Activated CD4-positive, alpha-beta T cell treated with anti-CD3 and anti-CD28 coated beads, Interleukin-2, amount 10 ng/mL, durations not matched to agents 24 days and 14 days (primary cell): ENCODE measurements around the gene HSPA8. TPM values are rescaled to one million over a fixed set of nuclear protein-coding genes. Genes with fewer than 3 reads are reported as not detected.

Source experiments
- DNase-seq: peaks from one replicate; pipeline ENCODE4 v3.0.0; 2022
- H3K27ac Mint-ChIP-seq: one replicate; pipeline ENCODE4 v1.8.0; 2022; ENCODE audit warnings: mild to moderate bottlenecking, mixed read lengths
- H3K27me3 Mint-ChIP-seq: one replicate; pipeline ENCODE4 v1.8.0; 2022; ENCODE audit warnings: mixed read lengths
- H3K36me3 Mint-ChIP-seq: one replicate; pipeline ENCODE4 v1.8.0; 2022; ENCODE audit warnings: low read depth, mild to moderate bottlenecking, mixed read lengths
- H3K4me1 Mint-ChIP-seq: one replicate; pipeline ENCODE4 v1.8.0; 2021; ENCODE audit warnings: mixed read lengths
- H3K4me3 Mint-ChIP-seq: one replicate; pipeline ENCODE4 v1.8.0; 2022; ENCODE audit warnings: mild to moderate bottlenecking, moderate library complexity, mixed read lengths
- H3K9me3 Mint-ChIP-seq: one replicate; pipeline ENCODE4 v1.8.0; 2021; ENCODE audit warnings: mixed read lengths
- intact Hi-C: fragments of 100-400 bp; cut with micrococcal nuclease; formaldehyde crosslinking; loops from one replicate; pipeline ENCODE4 v1.15.1; 2023
- total RNA-seq: library from RNA; stranded (reverse); gene quantifications from 2 replicates; pipeline ENCODE4 v1.2.3, GENCODE V29; 2022

Gene HSPA8
- total RNA-seq, 1 donor from 2014 or later = 4,739 TPM

- H3K27ac Mint-ChIP-seq = no peak overlapping the region
- no peaks in the 10 kb centered on the region for H3K9me3 Mint-ChIP-seq
- intact Hi-C loops = no loop called here
- DNase-seq = no peak
- H3K27me3 Mint-ChIP-seq = peaks cover 10% of the 10 kb centered on the region
- peaks cover 20% of the 10 kb centered on the region for H3K36me3 Mint-ChIP-seq
- H3K4me1 Mint-ChIP-seq = peaks cover 17% of the 10 kb centered on the region
- H3K4me3 Mint-ChIP-seq = no peak overlapping the region
Measured at GRCh38 chr11:123051146-123051545, 10.8 kb downstream of the HSPA8 start.

- intact Hi-C loops = no loop called here
- Mint-ChIP-seq H3K27ac (no peak overlapping the region), H3K4me3 (no peak overlapping the region)
Measured at GRCh38 chr11:123047947-123048293, 14.0 kb downstream of the HSPA8 start.

GRCh38 chr11:123047266-123047946 lies 14.5 kb downstream of the HSPA8 start:
- Mint-ChIP-seq H3K27me3 (peaks cover 10% of the 10 kb centered on the region), H3K4me3 (no peak overlapping the region)

More at GRCh38 chr11:123047947-123048293, 14.0 kb downstream of the HSPA8 start:
- no peaks in the 10 kb centered on the region for H3K36me3 Mint-ChIP-seq
- H3K9me3 Mint-ChIP-seq = no peaks in the 10 kb centered on the region
- DNase-seq = no peak
- H3K27me3 Mint-ChIP-seq = peaks cover 10% of the 10 kb centered on the region
- H3K4me1 Mint-ChIP-seq = no peaks in the 10 kb centered on the region

GRCh38 chr11:123046473-123047259 lies 15.3 kb downstream of the HSPA8 start:
- Mint-ChIP-seq H3K4me3 (no peak overlapping the region), H3K36me3 (no peaks in the 10 kb centered on the region), H3K27me3 (peaks cover 10% of the 10 kb centered on the region), H3K4me1 (no peaks in the 10 kb centered on the region), H3K9me3 (no peaks in the 10 kb centered on the region), H3K27ac (no peak overlapping the region)
- intact Hi-C loops = no loop called here
- DNase-seq = no peak

More at GRCh38 chr11:123047266-123047946, 14.5 kb downstream of the HSPA8 start:
- DNase-seq = no peak
- Mint-ChIP-seq H3K9me3 (no peaks in the 10 kb centered on the region), H3K27ac (no peak overlapping the region), H3K4me1 (no peaks in the 10 kb centered on the region), H3K36me3 (no peaks in the 10 kb centered on the region)
- intact Hi-C loops = no loop called here

- Mint-ChIP-seq H3K27me3 (peaks cover 10% of the 10 kb centered on the region), H3K4me3 (no peak overlapping the region)
Measured at GRCh38 chr11:123045101-123045500, 16.8 kb downstream of the HSPA8 start.

GRCh38 chr11:123041185-123041584 lies 20.8 kb downstream of the HSPA8 start:
- Mint-ChIP-seq H3K27ac (no peak overlapping the region), H3K4me1 (no peaks in the 10 kb centered on the region), H3K27me3 (peaks cover 6% of the 10 kb centered on the region), H3K9me3 (no peaks in the 10 kb centered on the region), H3K36me3 (no peaks in the 10 kb centered on the region), H3K4me3 (no peak overlapping the region)
- intact Hi-C loops = no loop called here
- no peak for DNase-seq

More at GRCh38 chr11:123045101-123045500, 16.8 kb downstream of the HSPA8 start:
- H3K4me1 Mint-ChIP-seq = no peaks in the 10 kb centered on the region
- DNase-seq = no peak
- intact Hi-C loops = no loop called here
- no peaks in the 10 kb centered on the region for H3K9me3 Mint-ChIP-seq
- no peaks in the 10 kb centered on the region for H3K36me3 Mint-ChIP-seq
- H3K27ac Mint-ChIP-seq = no peak overlapping the region

- no peak for DNase-seq
- no peaks in the 10 kb centered on the region for H3K4me1 Mint-ChIP-seq
- peaks cover 8% of the 10 kb centered on the region for H3K27me3 Mint-ChIP-seq
- H3K36me3 Mint-ChIP-seq = no peaks in the 10 kb centered on the region
- no peak overlapping the region for H3K27ac Mint-ChIP-seq
- H3K9me3 Mint-ChIP-seq = no peaks in the 10 kb centered on the region
- H3K4me3 Mint-ChIP-seq = no peak overlapping the region
- intact Hi-C loops = no loop called here
Measured at GRCh38 chr11:123040111-123040432, 21.9 kb downstream of the HSPA8 start.

GRCh38 chr11:123035831-123036230 lies 26.1 kb downstream of the HSPA8 start:
- DNase-seq = no peak
- intact Hi-C loops = no loop called here
- H3K27me3 Mint-ChIP-seq = peaks cover 8% of the 10 kb centered on the region
- no peak overlapping the region for H3K4me3 Mint-ChIP-seq
- H3K27ac Mint-ChIP-seq = no peak overlapping the region
- no peaks in the 10 kb centered on the region for H3K36me3 Mint-ChIP-seq
- H3K9me3 Mint-ChIP-seq = no peaks in the 10 kb centered on the region
- no peaks in the 10 kb centered on the region for H3K4me1 Mint-ChIP-seq

- intact Hi-C loops = no loop called here
- Mint-ChIP-seq H3K27me3 (peaks cover 11% of the 10 kb centered on the region), H3K4me3 (no peak overlapping the region), H3K4me1 (no peaks in the 10 kb centered on the region), H3K27ac (no peak overlapping the region), H3K9me3 (no peaks in the 10 kb centered on the region), H3K36me3 (no peaks in the 10 kb centered on the region)
- DNase-seq = no peak
Measured at GRCh38 chr11:123034597-123034996, 27.3 kb downstream of the HSPA8 start.

GRCh38 chr11:123033895-123034294 lies 28.0 kb downstream of the HSPA8 start:
- H3K4me1 Mint-ChIP-seq = no peaks in the 10 kb centered on the region
- no peak for DNase-seq
- H3K27me3 Mint-ChIP-seq = peaks cover 11% of the 10 kb centered on the region
- H3K27ac Mint-ChIP-seq = no peak overlapping the region
- H3K9me3 Mint-ChIP-seq = no peaks in the 10 kb centered on the region
- intact Hi-C loops = no loop called here
- no peak overlapping the region for H3K4me3 Mint-ChIP-seq
- no peaks in the 10 kb centered on the region for H3K36me3 Mint-ChIP-seq

GRCh38 chr11:123030517-123030916 lies 31.4 kb downstream of the HSPA8 start:
- peaks cover 7% of the 10 kb centered on the region for H3K27me3 Mint-ChIP-seq
- no peak overlapping the region for H3K4me3 Mint-ChIP-seq
- intact Hi-C loops = no loop called here
- H3K9me3 Mint-ChIP-seq = no peaks in the 10 kb centered on the region
- no peak overlapping the region for H3K27ac Mint-ChIP-seq
- no peaks in the 10 kb centered on the region for H3K36me3 Mint-ChIP-seq
- DNase-seq = no peak
- H3K4me1 Mint-ChIP-seq = no peaks in the 10 kb centered on the region

- Mint-ChIP-seq H3K36me3 (no peaks in the 10 kb centered on the region), H3K4me1 (peaks cover 6% of the 10 kb centered on the region)
Measured at GRCh38 chr11:123020968-123021367, 41.0 kb downstream of the HSPA8 start.

GRCh38 chr11:123018702-123019101 lies 43.2 kb downstream of the HSPA8 start:
- peaks cover 6% of the 10 kb centered on the region for H3K4me1 Mint-ChIP-seq
- intact Hi-C loops = no loop called here
- no peak for DNase-seq
- peaks cover 22% of the 10 kb centered on the region for H3K27me3 Mint-ChIP-seq
- no peak overlapping the region for H3K4me3 Mint-ChIP-seq
- no peaks in the 10 kb centered on the region for H3K9me3 Mint-ChIP-seq
- no peak overlapping the region for H3K27ac Mint-ChIP-seq
- H3K36me3 Mint-ChIP-seq = no peaks in the 10 kb centered on the region

More at GRCh38 chr11:123020968-123021367, 41.0 kb downstream of the HSPA8 start:
- intact Hi-C loops = loop anchor here (2.0 kb wide), 1 partner anchor 34 kb away; no protein-coding TSS in a partner anchor
- no peak overlapping the region for H3K4me3 Mint-ChIP-seq
- peak; percentile 76 for DNase-seq
- no peaks in the 10 kb centered on the region for H3K9me3 Mint-ChIP-seq
- H3K27me3 Mint-ChIP-seq = peaks cover 23% of the 10 kb centered on the region
- H3K27ac Mint-ChIP-seq = no peak overlapping the region

- Mint-ChIP-seq H3K36me3 (no peaks in the 10 kb centered on the region), H3K27me3 (peaks cover 19% of the 10 kb centered on the region), H3K9me3 (no peaks in the 10 kb centered on the region), H3K4me3 (no peak overlapping the region), H3K4me1 (no peaks in the 10 kb centered on the region), H3K27ac (no peak overlapping the region)
- no peak for DNase-seq
- intact Hi-C loops = no loop called here
Measured at GRCh38 chr11:123011510-123011909, 50.4 kb downstream of the HSPA8 start.
